HepG2 (cell line): Measurements from ENCODE around the gene SNED1. TPM values are rescaled to one million over a fixed set of nuclear protein-coding genes. Genes with fewer than 3 reads are reported as not detected.

Source experiments
- ATAC-seq: fragments of 200-7000 bp; cut with Tn5 transposase; 3 replicates; pipeline ENCODE4 v1.9.1; 2020; ENCODE audit warnings: mild to moderate bottlenecking, moderate library complexity
- BruUV-seq: library from RNA; stranded (reverse); fragments of 400-500 nt; replicated peaks from 2 replicates; lab custom pipeline; 2021; lab: Mats Ljungman, UMichigan
- CTCF ChIA-PET: fragments of 300-600 bp; formaldehyde crosslinking; extraction: SDS; loops from one replicate; lab custom pipeline; 2021; ENCODE audit warnings: low total read pairs, inconsistent platforms, low intra/inter-chr PET ratio; lab: Yijun Ruan, JAX
- POLR2A ChIA-PET: fragments of 350-600 bp; sonication (Branson Sonifier 250); formaldehyde crosslinking; loops from one replicate; lab custom pipeline; 2020; ENCODE audit warnings: antibody characterized with exemption, inconsistent platforms; lab: Yijun Ruan, JAX
- DNase-seq: peaks from one replicate; pipeline ENCODE4 v3.0.0-alpha.2; 2015; ENCODE audit warnings: low spot score
- FAIRE-seq: peaks from 3 replicates; lab custom pipeline; 2011; peaks lifted over from hg19 to GRCh38; lab: Jason Lieb, UNC
- H2AFZ ChIP-seq: one replicate; pipeline ENCODE4 v1.6.1; 2011; ENCODE audit warnings: low read length, inconsistent platforms
- H3K27ac ChIP-seq: fragments of 300-600 bp; 3 replicates; pipeline ENCODE4 v1.8.0; 2011; ENCODE audit warnings: mixed run types, mild to moderate bottlenecking, mixed read lengths, low read length, inconsistent platforms; ENCODE audit not compliant: insufficient read depth; ENCODE audit errors: extremely low read length
- H3K27me3 ChIP-seq, 2 experiments: fragments of 200-600 bp in 1 of 2; 2 replicates in 1 of 2; 3 replicates in 1 of 2; pipeline versions ENCODE4 v1.6.0 to v1.8.0; 2011; ENCODE audit warnings: low read length in 2 of 2, mild to moderate bottlenecking in 2 of 2, moderate library complexity in 2 of 2, inconsistent platforms in 1 of 2; ENCODE audit not compliant: insufficient read depth in 2 of 2, control insufficient read depth in 1 of 2
- H3K36me3 ChIP-seq, 2 experiments: fragments of 200-600 bp in 1 of 2; replicated peaks in 1 of 2; 2 replicates in 1 of 2; 3 replicates in 1 of 2; pipeline versions ENCODE4 v1.5.1 to v1.8.0; 2011; ENCODE audit warnings: low read length in 2 of 2, inconsistent platforms in 1 of 2; ENCODE audit not compliant: insufficient read depth in 2 of 2, control insufficient read depth in 1 of 2
- H3K4me1 ChIP-seq: 2 replicates; pipeline ENCODE4 v1.5.1; 2012; ENCODE audit warnings: low read length, inconsistent platforms; ENCODE audit not compliant: insufficient read depth
- H3K4me2 ChIP-seq: 2 replicates; pipeline ENCODE4 v1.6.0; 2011; ENCODE audit warnings: low read depth, low read length, inconsistent platforms
- H3K4me3 ChIP-seq, 3 experiments: fragments of 200-600 bp in 1 of 3; sonication (generic), shearing (Covaris generic) in 1 of 3; replicated peaks in 1 of 3; 2 replicates each; pipeline ENCODE4 v1.5.1; 2011 to 2016; ENCODE audit warnings: low read length in 3 of 3, inconsistent platforms in 2 of 3, low read depth in 2 of 3, mild to moderate bottlenecking in 2 of 3, control low read depth in 1 of 3, mixed read lengths in 1 of 3; ENCODE audit not compliant: insufficient read depth in 1 of 3
- H3K79me2 ChIP-seq: one replicate; pipeline ENCODE4 v1.6.1; 2011; ENCODE audit warnings: low read length, inconsistent platforms; ENCODE audit not compliant: insufficient read depth
- H3K9ac ChIP-seq: 2 replicates; pipeline ENCODE4 v1.6.0; 2011; ENCODE audit warnings: mild to moderate bottlenecking, low read depth, low read length, inconsistent platforms; ENCODE audit not compliant: insufficient read depth
- H3K9me3 ChIP-seq: 2 replicates; pipeline ENCODE4 v1.5.1; 2012; ENCODE audit warnings: mild to moderate bottlenecking, low read length
- H4K20me1 ChIP-seq: 2 replicates; pipeline ENCODE4 v1.6.0; 2011; ENCODE audit warnings: inconsistent platforms, mild to moderate bottlenecking, low read length, moderate library complexity; ENCODE audit not compliant: insufficient read depth
- FLYWCH1 ChIP-seq: sonication (generic); formaldehyde crosslinking; IDR thresholded peaks from 2 replicates; pipeline ENCODE4 v1.8.1; 2023; ENCODE audit warnings: mild to moderate bottlenecking, missing genetic modification reagents
- HNRNPUL1 ChIP-seq: fragments of 200-400 bp; formaldehyde crosslinking; IDR thresholded peaks from 2 replicates; pipeline ENCODE4 v1.6.1; 2017; ENCODE audit warnings: low read depth, mild to moderate bottlenecking, low read length, moderate library complexity
- NFE2L2 ChIP-seq: fragments of 150-350 bp; IDR thresholded peaks from 2 replicates; pipeline ENCODE4 v1.6.1; 2014; ENCODE audit warnings: low read length
- NFKB2 ChIP-seq: sonication (generic); formaldehyde crosslinking; IDR thresholded peaks from 2 replicates; pipeline ENCODE4 v1.4.0; 2020; ENCODE audit warnings: missing genetic modification reagents, borderline replicate concordance
- TIGD3 ChIP-seq: sonication (generic); formaldehyde crosslinking; IDR thresholded peaks from 2 replicates; pipeline ENCODE4 v1.5.1; 2020; ENCODE audit warnings: mild to moderate bottlenecking, missing genetic modification reagents, borderline replicate concordance
- ZNF510 ChIP-seq: sonication (generic); formaldehyde crosslinking; IDR thresholded peaks from 2 replicates; pipeline ENCODE4 v1.4.0; 2020; ENCODE audit warnings: low read depth, mild to moderate bottlenecking, missing genetic modification reagents
- ZNF598 ChIP-seq: sonication (generic); formaldehyde crosslinking; IDR thresholded peaks from 2 replicates; pipeline ENCODE4 v1.5.1; 2020; ENCODE audit warnings: mild to moderate bottlenecking, missing genetic modification reagents, borderline replicate concordance
- WGBS: methylation state at CpG from one replicate; pipeline ENCODE4 v1.1.6; 2017; ENCODE audit warnings: low lambda C conversion rate; 5-methylcytosine and 5-hydroxymethylcytosine counted together
- in situ Hi-C: cut with HindIII; loops from 2 replicates; pipeline ENCODE4 v1.10.0; 2017; ENCODE audit warnings: low pct_unique_long_range_greater_than_20kb; ENCODE audit not compliant: extremely low pct_ligation_motif_present
- intact Hi-C: fragments of 100-400 bp; cut with micrococcal nuclease; formaldehyde crosslinking; loops from one replicate; pipeline ENCODE4 v1.10.0; 2022; ENCODE audit not compliant: unreplicated experiment
- polyA plus RNA-seq, 8 experiments: library from polyadenylated mRNA; depleted of rRNA in 3 of 8; stranded (reverse) in 7 of 8; unstranded in 1 of 8; fragments of >200 nt; fragmentation: Illumina TruSeq in 4 of 8; extraction: Trizol in 4 of 8; gene quantifications; 2 replicates each; pipeline versions ENCODE4 v1.2.1 to v1.2.3, GENCODE V29; 2011 to 2016; ENCODE audit warnings: low read depth in 4 of 8, missing spikeins in 1 of 8, mixed read lengths in 1 of 8; ENCODE audit not compliant: insufficient read depth in 1 of 8
- total RNA-seq, 5 experiments: library from RNA; depleted of rRNA; stranded (reverse); fragments of >200 nt; fragmentation: Illumina TruSeq; extraction: Trizol; gene quantifications; 2 replicates each; pipeline ENCODE4 v1.2.3, GENCODE V29; 2016; ENCODE audit warnings: low read depth in 1 of 5

Gene SNED1
- total and polyA plus RNA-seq, 2 of the 13 experiments (the other 11 are each of a cell fraction or from before 2014, with no cell fraction given) = 0.15 to 0.65 TPM

DNA sequence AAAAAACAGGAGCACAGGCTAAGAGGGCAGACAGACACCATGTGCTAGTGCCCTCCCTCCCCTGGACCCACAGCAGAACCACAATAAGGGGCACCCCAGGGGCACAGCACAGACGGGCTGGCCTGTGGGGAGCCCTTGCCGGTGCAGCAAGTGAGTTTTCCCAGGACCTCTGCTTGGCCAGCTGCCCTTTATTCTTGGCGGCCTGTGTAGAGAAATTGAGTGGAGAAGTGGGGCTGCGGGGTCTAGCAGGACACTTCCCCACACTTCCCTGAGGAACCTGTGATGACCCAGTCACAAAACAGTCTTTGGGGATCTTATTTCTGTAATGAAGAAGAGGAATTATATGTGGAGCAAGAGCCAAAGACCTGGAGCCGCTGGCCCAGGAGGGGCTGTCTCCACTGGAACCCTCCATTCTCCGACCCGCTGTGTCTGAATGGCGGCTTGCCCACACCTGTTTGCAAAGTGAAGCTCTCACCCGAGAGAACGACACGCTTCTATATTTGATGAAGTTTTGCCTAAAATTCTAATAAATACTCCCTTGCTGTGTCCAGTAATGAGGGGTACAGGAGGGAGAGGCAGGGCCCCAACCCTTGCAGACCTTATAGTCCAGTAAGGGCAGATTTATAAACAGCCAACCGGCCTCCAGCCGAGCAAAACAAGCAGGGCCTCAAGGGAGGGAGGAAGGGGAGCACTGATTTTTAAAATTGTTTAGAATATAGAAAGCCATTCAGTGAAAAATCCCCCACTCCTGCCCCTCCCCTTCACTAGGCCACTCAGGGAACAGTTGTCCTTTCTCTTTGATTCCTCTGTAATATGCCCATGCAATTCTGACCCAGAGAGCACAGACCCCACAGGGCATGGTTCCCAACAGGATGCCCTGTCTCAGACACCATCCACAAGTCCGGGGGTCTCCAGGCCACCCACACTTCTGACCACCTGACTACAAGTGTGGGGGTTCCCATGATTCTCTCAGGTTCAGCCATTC lies 44.7 kb upstream of the SNED1 start:
- no peak for FAIRE-seq
- TF ChIP-seq TIGD3 (CRISPR knock-in tag) (no peak), NFE2L2 (no peak), HNRNPUL1 (no peak), NFKB2 (CRISPR knock-in tag) (no peak), ZNF510 (no peak), FLYWCH1 (CRISPR knock-in tag) (no peak), ZNF598 (CRISPR knock-in tag) (no peak)

More for the DNA sequence above, 44.7 kb upstream of the SNED1 start:
- Histone ChIP-seq H3K27me3 (peaks cover 4 to 52% of the 10 kb centered on the region in 2 experiments; a peak in 4 of 5 replicates), H2AFZ (no peak overlapping the region), H4K20me1 (no peaks in the 10 kb centered on the region), H3K9ac (no peak overlapping the region), H3K27ac (no peak overlapping the region), H3K4me3 (no peak overlapping the region), H3K4me1 (peaks cover 17% of the 10 kb centered on the region), H3K4me2 (no peak overlapping the region), H3K79me2 (no peaks in the 10 kb centered on the region), H3K36me3 (no peaks in the 10 kb centered on the region), H3K9me3 (no peaks in the 10 kb centered on the region)
- WGBS = 48% methylated on average over 14 of the region's 14 CpGs
- in situ Hi-C loops = no loop called here
- ChIA-PET POLR2A (no interaction called here), CTCF (no interaction called here)
- DNase-seq (no peak), ATAC-seq (no peak)
- BruUV-seq = no TSS peak
- intact Hi-C loops = no loop called here
